OCI-M2 (cell line): ENCODE measurements around the gene PRPF38B.
"Not testable (repeated sequence)": the region's sequence is repeated elsewhere in the genome, so short reads cannot be mapped to it uniquely, and the experiment has no call there.

Experiments used
- DNase-seq: peaks from one replicate; lab custom pipeline; 2025; ENCODE audit not compliant: unreplicated experiment; lab: John Stamatoyannopoulos, UW

PRPF38B gene, protein sequence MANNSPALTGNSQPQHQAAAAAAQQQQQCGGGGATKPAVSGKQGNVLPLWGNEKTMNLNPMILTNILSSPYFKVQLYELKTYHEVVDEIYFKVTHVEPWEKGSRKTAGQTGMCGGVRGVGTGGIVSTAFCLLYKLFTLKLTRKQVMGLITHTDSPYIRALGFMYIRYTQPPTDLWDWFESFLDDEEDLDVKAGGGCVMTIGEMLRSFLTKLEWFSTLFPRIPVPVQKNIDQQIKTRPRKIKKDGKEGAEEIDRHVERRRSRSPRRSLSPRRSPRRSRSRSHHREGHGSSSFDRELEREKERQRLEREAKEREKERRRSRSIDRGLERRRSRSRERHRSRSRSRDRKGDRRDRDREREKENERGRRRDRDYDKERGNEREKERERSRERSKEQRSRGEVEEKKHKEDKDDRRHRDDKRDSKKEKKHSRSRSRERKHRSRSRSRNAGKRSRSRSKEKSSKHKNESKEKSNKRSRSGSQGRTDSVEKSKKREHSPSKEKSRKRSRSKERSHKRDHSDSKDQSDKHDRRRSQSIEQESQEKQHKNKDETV

DNA sequence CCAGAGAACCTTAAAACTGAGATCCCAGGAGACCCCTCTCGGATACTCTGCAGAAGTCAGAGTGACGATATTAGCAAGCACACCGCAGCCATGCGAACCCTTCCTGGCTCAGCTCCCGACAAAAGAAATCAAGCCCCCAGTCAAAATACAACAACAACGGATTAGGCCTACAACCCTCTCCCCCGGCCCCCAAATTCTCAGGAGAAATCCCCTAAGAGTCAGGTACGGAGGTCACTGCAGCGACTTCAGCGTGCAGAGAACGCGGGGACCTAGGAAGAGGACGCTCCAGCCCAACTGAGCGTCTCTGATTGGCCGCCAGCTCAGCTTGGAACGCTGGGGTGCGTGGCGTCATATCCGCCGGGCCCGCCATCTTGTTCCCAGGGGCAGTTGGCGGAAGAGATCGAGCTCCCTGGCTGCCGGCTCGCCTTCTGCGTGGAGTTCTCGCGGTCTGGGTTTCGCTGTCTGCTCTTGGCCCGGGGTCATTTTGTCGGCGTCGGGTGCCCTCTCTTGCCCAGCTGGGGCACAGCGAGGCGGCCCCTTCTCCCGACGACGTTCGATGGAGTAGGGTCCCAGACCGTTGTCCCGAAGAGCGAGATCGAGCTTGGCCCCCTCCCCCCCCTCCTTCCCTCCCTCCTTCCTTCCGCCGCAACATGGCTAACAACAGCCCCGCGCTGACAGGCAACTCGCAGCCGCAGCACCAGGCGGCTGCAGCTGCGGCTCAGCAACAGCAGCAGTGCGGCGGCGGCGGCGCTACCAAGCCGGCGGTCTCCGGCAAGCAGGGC lies at the start of gene PRPF38B:
PRPF38B (plus strand) TSS at position 369 of the 782 bp plus-strand sequence; CDS start at position 651, 282 bp downstream.
- peak; percentile 55 for DNase-seq

DNA sequence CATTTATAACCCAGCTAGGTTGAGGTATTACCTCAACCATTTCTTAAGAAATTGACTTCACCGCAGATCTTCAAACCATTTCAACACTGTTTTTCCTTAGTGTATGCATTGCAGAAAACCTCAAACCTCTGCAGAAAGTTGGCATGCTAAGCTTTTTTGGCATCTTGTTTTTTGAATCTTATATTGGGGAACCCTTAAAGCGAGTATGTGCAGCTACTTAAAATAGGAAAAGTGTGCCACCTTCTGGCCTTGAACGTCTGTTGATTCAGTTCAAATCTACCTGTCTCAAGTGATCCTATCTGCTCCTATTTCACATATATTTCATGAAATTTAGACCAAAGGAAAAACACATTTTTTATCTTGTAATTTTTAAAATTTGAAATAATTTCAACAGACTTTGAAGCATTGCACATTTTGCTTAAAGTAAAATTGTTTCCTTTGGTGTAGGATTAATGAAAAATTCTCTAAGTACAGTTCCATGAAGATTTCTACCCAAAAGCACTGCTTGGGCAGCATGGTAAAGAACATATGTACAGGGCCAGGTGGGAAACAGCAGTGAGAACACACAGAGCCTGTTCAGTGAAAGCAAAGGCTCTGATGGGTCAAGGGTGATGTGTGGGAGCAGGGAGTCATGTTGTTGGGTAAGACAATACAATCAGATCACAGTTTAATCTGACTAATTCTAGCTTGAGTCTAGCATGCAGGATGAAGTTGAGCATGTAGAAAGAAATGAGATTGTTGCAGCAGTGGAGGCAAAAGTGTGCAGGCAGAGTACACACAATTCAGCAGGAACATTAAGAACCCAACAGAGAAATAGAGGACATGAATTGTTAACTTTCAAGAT lies 48.4 kb upstream of the PRPF38B start:
- no peak for DNase-seq

GRCh38 chr1:108644984-108645383 lies 47.1 kb upstream of the PRPF38B start:
- no peak for DNase-seq

DNA sequence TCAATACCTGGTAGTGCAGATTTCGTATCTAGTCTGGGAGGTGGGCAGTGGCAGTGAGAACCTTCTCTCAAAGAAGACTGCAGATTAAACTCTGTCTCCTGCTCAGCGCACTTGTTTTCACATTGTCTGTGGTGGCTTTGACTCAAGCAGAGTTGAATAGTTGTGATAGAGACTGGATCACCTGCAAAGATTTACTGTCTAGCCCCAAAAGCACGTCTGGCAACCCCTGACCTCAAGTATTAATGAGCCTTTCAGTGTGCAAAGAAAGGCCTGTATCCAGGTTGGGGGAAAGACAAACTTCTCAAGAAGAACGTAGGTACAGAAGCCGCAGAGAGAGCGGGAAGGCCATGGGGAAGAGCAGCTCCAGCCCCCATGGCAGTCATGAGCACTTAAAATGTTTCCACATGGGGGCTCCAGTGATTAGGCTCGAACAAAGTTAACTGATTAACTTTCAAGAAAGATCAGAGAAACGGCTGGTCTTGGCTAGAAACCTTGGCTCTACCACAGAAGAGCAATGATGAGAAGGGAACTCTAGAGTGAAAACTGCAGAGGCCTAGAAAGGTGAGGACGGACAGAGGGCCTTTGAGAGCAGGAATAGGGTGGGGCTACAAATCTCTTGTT lies 46.4 kb upstream of the PRPF38B start:
- DNase-seq, result no peak

- DNase-seq, result no peak
These were observed 45.9 kb upstream of the PRPF38B start for GRCh38 chr1:108646265-108646647.

- no peak for DNase-seq
These were observed 45.4 kb upstream of the PRPF38B start for GRCh38 chr1:108646648-108647269.

DNA sequence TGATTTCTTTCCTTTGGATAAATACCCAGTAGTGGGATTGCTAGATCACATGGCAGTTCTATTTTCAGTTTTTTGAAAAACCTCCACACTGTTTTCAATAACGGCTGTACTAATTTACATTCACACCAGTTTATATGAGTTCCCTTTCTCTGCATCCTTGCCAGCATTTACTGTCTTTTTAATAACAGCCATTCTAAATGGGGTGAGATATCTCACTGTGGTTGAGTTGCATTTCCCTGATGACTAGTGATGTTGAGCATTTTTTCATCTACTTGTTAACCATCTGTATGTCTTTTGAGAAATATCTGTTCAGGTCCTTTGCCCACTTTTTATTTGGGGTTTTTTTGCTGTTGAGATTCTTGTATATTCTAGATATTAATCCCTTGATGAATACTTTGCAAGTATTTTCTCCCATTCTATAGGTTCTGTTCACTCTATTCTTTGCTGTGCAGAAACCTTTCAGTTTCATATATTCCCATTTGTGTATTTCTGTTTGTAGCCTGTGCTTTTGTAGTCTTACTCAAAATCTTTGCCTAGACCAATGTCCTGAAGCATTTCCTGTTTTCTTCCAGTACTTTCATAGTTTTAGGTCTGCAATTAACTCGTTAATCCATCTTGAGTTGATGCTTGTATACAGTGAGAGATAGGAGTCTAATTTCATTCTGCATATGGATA lies 38.5 kb upstream of the PRPF38B start:
- no peak for DNase-seq

DNA sequence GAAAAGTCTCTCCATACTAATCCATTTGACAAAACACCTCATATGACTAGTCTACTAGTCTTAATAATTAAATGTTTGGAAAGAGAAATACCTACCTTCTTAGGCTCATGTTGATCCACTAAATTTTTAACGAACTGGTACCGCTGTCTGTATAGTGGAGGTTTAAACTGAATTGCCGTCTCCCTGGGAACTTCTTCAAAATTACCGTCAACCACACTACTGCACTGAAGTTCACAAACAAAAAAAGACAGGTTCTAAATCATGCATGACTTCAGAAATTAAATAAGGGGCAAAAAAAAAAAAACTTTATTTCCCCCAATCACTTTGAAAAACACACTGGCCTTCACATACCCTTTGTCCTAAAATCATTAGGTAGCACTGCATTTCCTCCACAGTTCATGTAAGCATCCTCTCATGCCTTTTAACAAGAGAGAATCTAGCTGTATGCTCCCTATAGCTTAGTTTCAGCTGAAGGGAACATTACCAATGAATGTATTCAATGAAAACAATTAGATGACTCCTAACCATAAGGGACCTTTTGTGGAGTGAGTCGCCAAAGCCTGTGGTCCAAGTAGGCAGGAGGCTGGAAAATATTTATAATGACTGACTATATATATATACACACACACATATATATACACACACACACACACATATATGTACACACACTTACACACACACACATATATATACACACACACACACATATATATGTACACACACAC lies 34.6 kb upstream of the PRPF38B start:
- no peak for DNase-seq

GRCh38 chr1:108661030-108661609 lies 31.0 kb upstream of the PRPF38B start, which contains the start of gene HENMT1:
Gene HENMT1, minus strand, starts transcription at chr1:108661093. Its CDS starts 1,209 bp downstream, at chr1:108659884.
- no peak for DNase-seq

- no peak for DNase-seq
These were observed 29.0 kb upstream of the PRPF38B start for GRCh38 chr1:108663074-108663473.

DNA sequence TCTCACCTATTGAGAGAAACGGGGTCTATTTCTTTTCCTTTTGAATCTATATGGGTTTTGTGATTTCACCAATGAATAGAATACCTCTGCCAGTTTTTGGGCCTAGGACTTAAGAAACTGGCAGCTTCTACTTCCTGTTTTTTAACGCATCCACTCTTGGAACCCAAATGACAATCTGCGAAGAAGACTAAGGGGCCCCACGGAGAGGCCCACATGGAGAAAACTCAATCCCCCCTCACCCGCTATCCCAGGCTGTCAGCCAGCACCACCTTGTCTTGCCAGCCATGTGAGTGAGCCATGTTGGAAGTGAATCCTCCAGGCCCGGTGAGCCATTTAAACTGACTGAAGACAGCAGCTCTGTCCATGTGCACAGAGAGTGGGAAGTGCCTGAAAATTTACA lies 27.6 kb upstream of the PRPF38B start:
- no peak for DNase-seq

- no peak for DNase-seq
These were observed 27.0 kb upstream of the PRPF38B start for GRCh38 chr1:108665067-108665466.

DNA sequence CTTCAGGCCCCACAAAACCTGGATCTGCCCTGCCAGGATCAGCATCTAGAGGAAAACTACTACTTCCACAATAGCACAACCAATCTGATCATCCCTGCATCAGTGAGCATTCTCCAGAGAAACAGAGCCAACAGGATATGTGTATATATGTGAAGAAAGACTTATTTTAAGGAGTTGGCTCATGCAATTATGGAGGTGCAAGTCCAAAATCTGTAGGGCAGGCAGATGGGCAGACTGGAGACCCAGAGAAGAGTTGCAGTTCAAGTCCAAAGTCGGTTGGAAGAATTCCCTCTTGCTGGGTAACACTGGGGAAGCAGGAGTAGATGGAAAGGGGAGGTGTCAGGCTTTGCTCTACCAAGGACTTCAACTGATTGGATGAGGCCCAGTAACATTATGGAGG lies 26.3 kb upstream of the PRPF38B start:
- DNase-seq, result no peak

- DNase-seq, result not testable (repeated sequence)
These were observed 24.7 kb upstream of the PRPF38B start for GRCh38 chr1:108667422-108667821.

- no peak for DNase-seq
These were observed 23.3 kb upstream of the PRPF38B start for GRCh38 chr1:108668777-108669176.

GRCh38 chr1:108669679-108670078 lies 22.4 kb upstream of the PRPF38B start:
- DNase-seq, result no peak

DNA sequence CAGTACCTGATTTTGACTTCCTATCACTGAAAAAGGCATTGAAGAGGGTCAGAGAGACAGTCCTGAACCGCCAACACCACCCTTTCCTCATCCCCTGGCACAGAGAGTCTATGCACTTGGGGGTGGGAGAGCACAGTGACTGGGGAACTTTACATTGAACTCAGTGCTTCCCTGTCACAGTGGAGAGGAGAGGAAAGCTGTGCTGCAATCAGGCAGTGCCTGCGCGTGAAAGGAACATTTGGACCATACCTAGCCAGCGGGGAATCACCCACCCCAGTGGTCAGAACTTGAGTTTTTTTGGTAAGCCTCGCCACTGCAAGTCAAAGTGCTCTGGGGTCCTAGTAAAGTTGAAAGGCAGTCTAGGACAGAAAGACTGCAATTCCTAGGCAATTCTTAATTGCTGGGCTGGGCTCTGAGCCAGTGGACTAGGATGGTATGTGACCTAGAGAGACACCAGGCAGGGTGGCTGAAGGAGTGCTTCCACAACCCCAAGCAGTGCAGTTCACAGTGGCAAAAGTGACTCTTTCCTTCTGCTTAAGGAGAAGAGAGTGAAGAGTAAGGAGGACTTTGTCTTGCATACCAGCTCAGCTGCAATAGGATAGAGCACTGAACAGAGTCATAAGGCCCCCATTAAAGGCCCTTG lies 21.9 kb upstream of the PRPF38B start:
- no peak for DNase-seq

DNA sequence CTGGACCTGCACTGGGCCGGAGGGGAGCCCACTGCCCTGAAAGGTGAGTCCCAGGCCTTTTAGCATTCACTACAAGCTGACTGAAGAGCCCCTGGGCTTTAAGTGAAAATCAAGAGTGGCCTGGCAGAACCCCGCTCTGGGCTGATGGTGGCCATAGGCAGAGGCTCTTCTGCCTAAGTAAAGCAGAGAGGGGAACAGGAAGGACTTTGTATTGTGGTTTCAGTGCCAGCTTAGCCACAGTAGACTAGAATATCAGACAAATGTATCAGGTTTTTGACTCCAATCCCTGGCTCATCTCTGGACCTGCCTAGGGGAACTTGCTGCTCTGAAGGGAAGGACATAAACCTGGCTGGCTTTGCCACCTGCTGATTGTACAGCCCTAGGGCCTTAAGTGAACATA lies 21.0 kb upstream of the PRPF38B start:
- DNase-seq, result no peak
